GM19043 (cell line): ENCODE results near the gene PIGM.

ENCODE experiments used
- ATAC-seq: cut with Tn5 transposase; IDR thresholded peaks from one replicate; pipeline ENCODE4 v1.9.1; 2021; ENCODE audit warnings: low read depth; ENCODE audit not compliant: unreplicated experiment

The PIGM gene

DNA sequence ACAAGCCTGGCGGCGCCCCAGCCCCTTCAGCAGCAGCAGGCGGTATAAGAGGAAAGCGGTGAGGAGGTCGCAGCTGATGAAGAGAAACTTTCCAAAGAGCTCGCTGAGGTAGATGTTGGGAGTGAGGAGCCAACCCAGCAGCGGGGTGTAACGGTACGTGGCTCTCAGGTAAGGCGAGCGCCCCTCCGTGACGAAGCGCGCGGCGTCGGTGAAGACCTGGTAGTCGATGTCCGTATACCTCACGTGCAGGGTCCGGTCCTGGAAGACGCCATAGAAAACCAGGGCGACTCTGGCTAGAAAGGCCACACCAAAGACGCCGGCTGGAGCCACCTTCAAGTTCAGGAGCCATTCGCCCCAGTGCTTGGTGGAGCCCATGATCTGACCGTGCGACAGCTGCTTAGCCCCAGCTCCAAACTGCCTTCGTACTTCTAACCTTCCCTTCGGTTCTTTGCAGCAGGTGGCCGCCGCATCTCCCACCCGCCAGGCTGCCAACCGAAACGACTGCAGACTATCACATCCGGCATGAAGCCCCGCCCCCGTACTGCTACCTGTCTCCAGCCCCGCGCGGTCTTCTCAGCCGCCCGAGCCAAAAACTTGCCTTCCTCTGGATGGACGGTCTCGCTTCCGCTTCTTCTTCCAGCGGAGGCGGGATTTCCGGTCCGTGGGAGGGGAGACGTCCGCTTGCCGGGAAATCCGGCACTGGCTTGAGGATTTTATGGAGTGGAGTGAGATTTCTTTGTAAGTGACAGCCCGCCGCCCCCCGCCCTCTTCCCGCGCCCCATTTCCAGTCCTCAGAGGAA is at the start of gene PIGM:
Gene PIGM (minus strand): TSS at position 626 of the 800 bp plus-strand sequence. CDS start 251 bp downstream, at position 375.
- ATAC-seq: peak; percentile 95

DNA sequence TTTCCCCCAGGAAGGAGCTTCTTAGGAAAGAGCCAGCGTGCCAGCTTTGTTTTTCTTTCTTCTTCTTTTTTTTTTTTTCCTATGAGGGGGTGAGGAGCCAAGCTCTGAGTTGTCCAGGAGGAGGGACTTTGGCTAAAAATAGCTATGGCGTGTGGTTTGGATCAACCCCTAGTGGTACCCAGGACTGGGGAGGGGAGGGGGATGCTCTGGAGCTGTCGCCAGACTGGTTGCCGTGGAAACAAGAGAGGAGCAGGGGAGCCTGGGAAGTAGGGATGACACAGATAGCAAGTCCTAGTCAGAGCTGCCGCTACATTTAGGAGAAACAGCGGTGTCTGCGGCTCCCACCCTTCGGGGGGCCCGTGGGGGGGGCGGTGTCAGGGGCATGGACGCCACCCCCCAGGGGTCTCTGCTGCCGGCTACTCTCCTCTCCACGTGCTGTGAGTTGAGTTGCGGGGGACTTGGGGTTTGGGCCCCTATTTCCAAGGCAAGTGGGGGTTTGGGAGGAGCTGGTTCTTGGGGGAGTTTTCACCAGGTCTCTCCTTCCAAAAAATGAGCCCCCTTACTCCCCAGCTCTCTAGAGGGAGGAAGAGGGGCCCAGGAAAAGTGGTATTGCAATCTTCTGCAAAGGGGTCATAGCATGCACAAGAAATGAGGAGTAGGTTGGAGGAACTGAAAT is 49.6 kb upstream of the PIGM start, which contains the start of gene KCNJ9:
Gene KCNJ9 (plus strand): TSS at position 278 of the 676 bp plus-strand sequence. CDS start 2,493 bp downstream, outside the sequence.
- ATAC-seq: no peak

DNA sequence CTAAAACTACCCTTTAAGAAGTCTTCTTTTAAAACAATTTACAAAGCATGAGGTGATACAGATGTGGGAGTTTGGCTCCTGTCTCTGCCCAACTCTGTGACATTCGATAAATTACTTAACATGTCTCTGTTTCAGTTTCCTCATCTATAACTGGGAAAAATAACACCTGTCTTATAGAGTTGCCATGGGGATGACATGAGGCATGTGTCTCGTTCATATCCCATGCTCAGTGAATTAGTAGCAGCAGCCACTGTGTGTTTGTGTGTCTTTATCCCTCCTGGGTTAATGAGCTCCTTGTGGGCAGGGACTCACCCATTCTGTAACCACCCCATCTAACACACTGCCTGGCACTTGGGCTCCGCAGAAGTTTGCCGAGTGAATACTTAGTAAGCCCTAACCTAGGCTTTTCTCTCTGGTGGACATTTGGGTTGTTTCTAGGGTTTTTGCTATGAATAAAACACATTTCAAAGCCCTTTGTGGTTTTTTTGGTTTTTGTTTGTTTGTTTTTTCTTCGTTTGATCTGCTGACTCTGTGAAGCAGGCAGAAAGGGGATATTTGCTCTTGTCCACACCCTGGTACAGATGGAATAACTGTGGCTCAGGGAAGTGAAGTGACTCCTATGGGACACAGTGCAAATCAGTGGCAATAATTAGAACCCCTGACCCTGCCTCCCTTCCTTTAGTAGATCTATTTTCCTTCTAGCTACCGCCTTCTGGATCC is 48.8 kb upstream of the PIGM start:
- no peak for ATAC-seq

DNA sequence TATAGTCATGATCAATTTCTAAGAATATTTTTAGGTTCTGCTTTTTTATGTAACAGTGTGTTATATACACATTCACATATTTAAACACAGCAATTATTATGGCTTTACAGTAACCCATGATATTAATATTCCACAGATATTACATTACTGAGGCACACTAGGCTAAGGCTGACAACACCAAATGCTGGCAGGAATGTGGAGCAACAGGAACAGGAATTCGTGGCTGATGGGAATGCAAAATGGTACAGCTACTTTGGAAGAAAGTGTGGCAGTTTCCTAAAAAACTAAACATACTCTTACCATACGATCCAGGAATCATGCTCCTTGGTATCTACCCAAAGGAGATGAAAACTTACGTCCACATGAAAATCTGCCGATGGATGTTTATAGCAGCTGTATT is 47.7 kb upstream of the PIGM start:
- no peak for ATAC-seq

DNA sequence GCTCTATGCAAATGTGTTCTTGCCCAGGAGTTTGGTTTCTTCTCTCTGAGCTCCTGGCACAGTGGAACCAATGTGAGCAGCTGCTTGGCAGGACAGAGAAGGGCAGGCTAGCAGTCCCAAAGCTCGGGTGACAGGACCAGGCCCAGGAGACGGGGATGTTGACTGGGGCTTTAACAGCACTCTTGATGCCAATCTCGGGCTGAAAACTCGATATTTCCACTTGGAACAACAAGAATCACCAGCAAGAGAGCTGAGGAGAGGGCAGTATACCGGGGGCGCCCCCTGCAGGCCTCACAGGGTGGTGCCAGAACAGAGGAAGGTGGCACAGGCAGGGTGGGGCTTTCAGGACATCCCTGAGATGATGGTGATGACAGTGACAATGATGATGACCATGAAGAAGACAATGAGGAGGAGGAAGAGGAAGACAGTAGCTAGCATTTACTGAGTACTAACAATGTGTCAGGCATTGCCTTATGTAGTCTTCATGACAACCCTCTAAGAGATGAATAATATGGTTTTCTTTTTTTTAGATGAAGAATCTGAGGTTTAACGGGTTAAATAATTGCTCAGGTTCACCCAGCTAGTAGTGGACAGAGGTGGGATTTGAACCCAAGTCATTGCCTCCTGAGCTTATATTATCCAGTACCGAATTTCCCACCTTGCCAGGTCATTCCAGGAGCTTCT is 46.9 kb upstream of the PIGM start:
- no peak for ATAC-seq

DNA sequence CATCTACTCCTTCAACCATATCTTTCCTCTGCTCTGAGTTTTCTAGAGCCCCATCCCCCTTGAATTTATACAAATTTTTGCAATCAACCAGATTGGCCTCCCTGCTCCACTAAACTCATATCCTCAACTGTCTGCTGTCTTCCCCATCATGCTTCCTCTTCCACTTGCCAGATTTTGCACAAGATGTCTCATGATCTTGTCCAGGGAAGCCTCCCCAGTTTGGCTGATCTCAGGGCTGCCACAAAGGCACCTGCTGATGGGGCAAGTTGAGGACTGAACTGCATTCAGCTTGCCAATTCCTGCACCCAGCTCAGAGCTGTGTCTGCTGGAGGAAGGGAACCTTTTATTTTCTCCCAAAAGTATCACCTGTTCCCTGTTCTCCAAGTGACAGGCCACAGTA is 45.7 kb upstream of the PIGM start:
- ATAC-seq: no peak

DNA sequence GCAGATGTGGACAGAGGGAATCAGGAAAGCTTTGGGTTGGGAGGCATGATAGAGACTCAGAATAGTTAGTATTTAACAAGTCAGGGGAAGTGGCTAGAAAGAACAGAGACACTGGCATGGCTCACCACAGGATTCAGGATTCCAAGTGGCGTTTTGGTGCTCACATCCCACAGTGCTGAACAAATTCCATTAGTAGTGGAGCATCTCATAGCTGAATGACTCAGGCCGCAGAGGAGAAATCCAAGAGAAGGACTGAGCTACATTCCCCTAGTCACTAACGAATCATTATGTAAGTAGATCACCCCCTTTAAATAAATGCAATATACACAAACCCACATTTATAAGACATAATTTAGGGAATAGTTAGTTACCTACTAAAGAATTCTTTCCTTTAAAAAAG is 44.5 kb upstream of the PIGM start:
- ATAC-seq: no peak

DNA sequence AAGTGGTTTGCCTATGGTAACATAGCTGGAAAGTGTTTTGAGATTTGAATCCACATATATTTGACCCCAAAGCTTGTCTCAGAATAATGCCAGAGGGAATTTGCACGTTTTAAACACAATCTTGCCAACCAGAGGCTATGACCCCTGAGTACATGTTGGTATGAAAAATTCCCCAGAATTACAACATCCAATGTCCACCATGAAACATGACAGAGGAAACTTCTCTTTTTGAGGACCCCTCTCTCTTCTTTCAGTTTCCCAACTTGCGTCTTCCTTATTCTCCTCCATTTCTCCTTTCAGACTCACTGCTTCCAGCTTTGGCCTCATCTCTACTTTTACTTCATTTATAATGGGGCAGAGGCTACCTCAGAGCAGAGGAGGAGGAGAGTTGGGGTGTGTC is 44.0 kb upstream of the PIGM start:
- no peak for ATAC-seq

DNA sequence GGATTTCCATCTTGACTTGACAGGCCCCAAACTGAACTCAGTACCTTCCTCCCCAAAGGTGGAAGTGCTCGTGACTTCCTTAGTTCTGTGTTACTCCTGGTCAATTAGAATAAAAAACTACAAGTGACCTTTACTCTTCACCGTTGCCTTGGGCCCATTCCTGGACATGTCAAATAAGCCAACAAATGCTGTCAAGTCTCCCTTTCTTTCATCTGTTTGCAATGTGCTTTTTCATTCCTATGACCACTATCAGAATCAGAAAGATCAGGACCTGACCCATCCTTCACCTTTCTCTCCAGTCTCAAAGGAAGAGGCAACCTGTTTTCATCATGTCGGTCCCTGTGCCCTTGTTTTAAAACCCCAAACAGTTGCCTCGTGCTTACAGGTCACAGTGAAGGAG is 43.1 kb upstream of the PIGM start:
- no peak for ATAC-seq

DNA sequence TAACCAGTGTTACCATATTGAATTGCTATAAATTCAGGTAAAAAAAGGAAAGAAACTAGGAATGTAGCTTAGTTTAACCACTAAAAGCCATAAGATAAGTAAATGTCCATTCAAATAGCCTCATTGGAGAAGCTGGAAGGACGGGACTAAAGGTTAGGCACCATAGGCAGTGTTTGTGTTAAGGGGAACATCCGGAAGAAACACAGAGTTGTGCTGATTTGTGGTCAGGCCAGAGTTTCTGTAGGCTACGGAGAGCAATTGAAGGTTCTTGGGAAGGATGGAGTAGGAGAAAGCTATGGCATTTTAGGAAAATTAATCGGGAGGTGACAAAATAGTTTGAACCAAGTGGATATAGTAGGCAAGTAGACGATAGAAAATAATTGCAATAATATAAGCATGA is 39.5 kb upstream of the PIGM start:
- ATAC-seq: no peak

DNA sequence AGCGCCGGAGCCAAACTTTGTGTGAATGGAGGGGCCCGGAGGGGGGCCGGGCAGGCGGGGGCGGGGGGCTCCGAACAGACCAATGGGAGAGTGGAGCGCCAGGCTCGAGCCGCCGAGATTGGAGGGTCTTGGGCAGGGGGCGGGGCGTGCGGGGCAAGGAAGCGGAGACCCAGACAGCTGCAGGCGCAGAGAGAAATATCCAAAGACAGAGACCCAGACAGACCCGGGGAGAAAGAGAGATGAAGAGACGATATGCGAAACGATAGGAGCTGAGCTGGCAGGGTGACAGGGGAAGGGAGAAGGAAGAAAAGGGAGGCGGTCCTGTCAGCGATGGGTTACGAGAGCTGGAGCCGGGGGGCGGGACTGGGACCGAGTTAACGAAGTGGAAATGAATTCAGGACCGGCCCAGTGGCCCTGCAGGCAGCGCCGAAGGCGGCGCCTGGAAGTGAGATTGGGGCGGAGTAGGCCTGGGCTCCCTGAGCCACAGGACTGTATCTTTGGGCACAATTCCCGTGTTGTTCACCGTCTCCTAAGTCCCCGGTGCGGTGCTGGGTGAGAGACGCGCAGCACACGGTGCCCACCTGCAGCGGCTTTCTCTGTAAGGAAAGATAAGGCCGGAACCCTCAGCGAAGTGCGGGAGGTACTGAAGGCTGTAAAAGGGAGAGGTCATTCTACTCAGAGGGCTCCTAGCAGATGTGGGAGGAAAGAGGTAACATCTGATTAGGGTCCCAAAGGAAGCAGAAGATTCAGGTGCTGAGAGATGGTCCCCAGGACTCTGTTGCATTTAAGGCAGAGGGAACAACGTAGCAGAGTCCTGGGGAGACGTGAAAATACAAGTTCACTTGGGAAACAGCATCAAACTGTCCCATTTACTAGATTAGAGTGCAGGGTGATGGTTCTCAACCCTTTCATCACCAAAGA is 38.7 kb upstream of the PIGM start:
- no peak for ATAC-seq

DNA sequence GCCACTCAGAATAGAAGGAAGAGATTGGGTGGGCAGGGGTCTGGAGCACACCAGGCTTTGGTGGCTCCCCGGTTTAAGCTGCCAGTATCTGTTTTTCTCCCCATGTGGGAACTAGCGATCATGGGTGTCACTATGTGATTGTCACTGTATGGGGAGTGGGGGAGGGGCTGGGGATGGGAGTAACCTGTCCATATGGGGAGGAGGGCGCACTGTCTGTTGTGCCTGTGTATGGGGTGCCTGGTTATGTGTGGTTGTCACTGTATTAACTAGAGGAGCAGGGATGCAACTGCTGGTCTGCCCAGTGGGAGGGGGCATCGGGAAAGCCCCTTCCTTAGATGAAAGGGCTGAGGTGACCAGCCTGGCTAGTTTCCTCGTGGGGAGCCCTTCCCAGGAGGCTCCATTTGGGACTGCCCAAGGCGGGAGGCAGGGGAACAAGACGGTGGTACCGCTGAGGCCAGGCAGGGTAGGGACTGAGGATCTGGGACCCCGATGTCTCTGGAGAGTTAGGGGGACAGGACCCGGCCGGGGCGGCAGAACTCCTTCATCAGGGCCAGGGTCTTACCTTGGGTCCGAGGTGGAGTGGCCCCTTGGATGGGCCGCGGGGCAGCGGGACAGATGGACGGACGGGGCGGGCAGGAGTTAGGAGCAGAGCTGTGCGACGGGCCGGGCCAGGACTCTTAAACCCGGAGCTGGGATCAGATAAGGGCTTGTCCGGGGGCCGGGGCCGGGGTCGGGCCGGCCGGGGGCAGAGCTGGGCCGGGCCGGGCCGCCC is 37.9 kb upstream of the PIGM start, which contains the start of gene KCNJ10:
Gene KCNJ10 (minus strand): TSS at position 701 of the 772 bp plus-strand sequence. CDS start 27,628 bp downstream, outside the sequence.
- ATAC-seq: no peak

DNA sequence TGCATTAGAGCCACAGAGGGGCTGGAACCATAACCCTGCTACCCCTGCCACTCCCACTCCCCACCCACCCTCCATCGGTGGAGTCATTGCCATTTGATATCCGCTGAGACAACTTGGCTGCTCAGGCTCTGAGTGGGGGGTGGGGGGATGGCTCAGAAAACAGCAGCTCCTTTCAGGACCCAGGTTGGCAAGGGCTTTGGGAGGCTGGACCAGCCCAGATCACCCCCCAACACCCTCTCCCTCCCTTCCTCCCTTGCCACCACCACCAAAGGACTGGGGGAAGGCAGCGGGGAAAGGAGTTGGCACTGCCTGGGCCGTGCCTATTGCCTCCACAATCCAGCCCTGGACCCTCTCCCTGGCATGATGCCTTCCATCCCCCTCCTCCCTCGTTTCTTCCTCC is 36.4 kb upstream of the PIGM start:
- no peak for ATAC-seq

DNA sequence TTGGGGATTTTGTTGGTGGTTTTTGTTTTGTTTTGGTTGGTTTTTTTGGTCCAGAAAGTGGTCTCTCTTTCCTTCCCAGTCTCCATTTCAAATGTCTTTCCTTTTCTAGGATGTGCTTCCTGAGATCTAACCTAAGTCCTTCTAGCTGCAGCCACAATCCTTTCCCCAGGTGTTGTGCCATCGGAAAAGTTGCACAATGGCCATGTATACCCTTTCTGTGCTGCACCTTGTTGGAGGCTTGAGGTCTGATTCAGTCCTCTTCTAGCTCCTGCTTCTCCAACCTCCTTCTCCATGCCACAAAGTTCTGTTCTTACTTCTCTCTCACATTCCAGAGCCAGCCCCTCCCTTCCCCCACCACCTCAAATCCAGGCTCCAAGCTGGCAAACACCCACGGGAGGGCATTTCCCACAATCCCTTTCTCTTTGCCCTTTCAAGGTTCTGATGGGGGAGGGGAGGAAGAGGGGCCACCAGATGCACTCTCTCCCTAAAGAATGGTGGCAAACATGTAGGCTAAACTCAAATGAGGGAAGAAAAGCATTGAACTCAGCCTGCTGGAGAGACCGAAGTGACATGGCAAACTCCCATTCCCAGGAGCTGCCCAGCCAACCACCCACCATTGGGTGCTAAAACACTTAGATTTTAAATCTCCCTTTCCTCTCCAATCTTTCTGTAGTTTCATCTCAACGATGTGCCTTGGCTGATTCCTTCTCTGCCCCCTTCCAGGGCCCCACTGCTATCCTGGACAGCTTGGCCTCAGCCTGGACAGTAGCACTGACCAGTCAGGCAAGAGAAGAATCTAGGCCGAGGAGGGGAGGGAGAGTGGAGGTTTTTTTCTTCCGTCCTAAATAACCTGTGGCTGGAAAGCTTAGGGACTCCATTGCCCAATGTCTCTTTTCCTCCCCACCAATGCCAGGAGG is 35.3 kb upstream of the PIGM start:
- ATAC-seq: no peak

DNA sequence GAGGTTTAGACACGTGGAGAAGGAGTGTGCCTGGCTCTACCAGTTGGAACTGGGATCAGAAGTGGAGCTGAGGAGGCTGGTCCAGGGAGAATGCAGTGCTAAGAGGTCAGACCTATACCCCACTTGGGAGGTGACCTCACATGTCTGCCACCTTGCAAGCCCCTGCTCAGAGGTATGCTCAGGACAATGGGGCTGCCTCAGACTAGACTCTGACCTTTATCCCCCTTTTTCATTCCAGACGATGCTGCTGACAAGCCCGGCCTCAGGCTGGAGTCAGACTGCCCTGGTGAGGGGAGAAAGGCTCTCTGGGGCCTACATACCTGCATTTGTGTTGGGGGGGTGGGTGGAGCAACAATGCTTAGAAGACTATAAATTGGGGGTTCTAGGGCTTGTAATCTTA is 33.0 kb upstream of the PIGM start:
- ATAC-seq: no peak

DNA sequence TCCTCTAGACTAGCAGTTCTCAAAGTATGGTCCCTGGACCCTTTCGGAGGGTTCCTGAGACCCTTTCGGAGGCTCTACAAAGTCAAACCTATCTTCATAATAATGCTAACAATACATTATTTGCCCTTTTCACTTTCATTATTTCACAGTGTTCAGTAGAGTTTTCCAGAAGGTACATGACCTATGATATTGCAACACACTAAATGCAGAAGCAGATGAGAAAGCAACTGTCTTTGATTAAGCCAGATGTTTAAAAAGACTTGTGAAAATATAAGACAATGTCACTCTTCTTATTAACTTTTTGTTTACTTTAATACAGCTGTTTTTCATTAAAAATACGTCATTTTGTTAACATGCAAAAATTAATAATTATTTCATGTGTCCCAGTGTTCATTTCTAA is 32.4 kb upstream of the PIGM start:
- no peak for ATAC-seq

DNA sequence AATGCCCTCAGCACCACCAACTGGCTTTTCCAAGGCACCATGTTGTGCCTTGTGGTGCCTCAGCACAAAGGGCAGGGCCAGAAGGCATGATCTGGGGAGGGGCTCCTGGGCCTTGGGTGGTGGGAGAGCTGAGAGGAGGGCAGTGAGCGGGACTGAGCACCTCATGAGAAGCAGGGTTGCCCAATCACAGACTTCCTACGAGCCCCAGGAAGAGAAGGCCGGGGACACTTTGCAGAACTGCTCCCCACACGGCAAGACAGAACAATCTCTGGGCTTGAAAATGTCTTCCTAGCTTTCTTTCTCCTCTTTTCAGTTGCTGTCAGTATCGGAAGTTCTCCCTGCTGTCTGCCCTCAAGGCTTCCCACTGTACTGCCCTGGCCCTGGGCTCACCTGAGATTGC is 31.4 kb upstream of the PIGM start:
- no peak for ATAC-seq

DNA sequence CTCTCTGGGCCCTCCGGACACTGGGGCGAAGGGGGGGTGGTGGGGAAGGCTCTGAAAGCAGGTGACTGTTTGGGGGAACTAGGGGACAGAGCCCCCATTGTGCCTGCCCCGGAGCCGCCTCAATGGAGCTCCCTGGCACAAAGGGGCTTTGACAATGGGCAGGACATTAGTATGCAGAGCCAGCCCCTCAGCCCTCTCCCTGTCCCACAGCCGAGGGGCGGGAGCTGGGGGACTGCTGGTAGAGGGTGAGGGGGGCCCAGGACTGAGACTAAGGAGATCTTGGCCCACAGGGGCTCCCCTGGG is 30.4 kb upstream of the PIGM start:
- no peak for ATAC-seq
